SK-N-SH (cell line): ENCODE measurements around the gene ARHGAP10.

ENCODE experiments used
- EP300 ChIP-seq, 2 experiments: IDR thresholded peaks; 2 replicates each; pipeline versions ENCODE4 v1.4.0 to v1.6.1; 2012; ENCODE audit warnings: borderline replicate concordance in 1 of 2, low read depth in 1 of 2, low read length in 1 of 2
- EZH2phosphoT487 ChIP-seq: fragments of 200-600 bp; sonication (generic); IDR thresholded peaks from 2 replicates; pipeline ENCODE4 v1.6.1; 2017; ENCODE audit warnings: low read depth, mixed run types, mild to moderate bottlenecking, antibody characterized with exemption, moderate library complexity, borderline replicate concordance
- TCF12 ChIP-seq: IDR thresholded peaks from 2 replicates; pipeline ENCODE4 v1.4.0; 2012
- TEAD4 ChIP-seq: IDR thresholded peaks from 2 replicates; pipeline ENCODE4 v1.4.0; 2012; ENCODE audit warnings: mild to moderate bottlenecking, borderline replicate concordance; ENCODE audit not compliant: insufficient read depth
- TF ChIP-seq, protein P1 (sequence below): fragments of 200-600 bp; sonication (generic); IDR thresholded peaks from 2 replicates; pipeline ENCODE4 v1.6.1; 2017; ENCODE audit warnings: antibody characterized with exemption, mild to moderate bottlenecking, moderate library complexity
- TF ChIP-seq, protein P2 (sequence below): IDR thresholded peaks from 2 replicates; pipeline ENCODE4 v1.4.0; 2012; ENCODE audit warnings: low read depth, borderline replicate concordance
- TF ChIP-seq, protein P3 (sequence below): IDR thresholded peaks from 2 replicates; pipeline ENCODE4 v1.6.1; 2012; ENCODE audit warnings: mild to moderate bottlenecking, low read depth, low read length, moderate library complexity

DNA sequence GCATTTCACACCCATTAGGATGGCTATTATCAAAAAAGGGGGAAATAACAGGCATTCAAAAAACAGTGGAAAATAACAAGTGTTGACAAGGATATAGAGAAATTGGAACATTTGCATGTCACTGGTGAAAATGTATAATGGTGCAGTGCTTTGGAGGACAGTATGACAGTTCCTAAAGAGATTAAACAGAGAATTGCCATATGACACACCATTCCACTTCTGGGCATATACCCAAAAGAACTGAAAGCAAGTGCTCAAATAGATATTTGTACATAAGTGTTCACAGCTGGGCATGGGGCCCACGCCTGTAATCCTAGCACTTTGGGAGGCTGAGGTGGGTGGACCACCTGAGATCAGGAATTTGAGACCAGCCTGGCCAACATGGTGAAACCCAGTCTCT is 362.3 kb downstream of the ARHGAP10 start:
- TF ChIP-seq TEAD4 (no peak), TCF12 (no peak), EP300 (IDR thresholded peaks at IDR 0.05; ENCODE audit: borderline replicate concordance in 1 of 2, low read depth in 1 of 2, low read length in 1 of 2) (no peak), EZH2phosphoT487 (no peak)
- TF ChIP-seq, protein P1, sequence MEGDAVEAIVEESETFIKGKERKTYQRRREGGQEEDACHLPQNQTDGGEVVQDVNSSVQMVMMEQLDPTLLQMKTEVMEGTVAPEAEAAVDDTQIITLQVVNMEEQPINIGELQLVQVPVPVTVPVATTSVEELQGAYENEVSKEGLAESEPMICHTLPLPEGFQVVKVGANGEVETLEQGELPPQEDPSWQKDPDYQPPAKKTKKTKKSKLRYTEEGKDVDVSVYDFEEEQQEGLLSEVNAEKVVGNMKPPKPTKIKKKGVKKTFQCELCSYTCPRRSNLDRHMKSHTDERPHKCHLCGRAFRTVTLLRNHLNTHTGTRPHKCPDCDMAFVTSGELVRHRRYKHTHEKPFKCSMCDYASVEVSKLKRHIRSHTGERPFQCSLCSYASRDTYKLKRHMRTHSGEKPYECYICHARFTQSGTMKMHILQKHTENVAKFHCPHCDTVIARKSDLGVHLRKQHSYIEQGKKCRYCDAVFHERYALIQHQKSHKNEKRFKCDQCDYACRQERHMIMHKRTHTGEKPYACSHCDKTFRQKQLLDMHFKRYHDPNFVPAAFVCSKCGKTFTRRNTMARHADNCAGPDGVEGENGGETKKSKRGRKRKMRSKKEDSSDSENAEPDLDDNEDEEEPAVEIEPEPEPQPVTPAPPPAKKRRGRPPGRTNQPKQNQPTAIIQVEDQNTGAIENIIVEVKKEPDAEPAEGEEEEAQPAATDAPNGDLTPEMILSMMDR = no peak
- TF ChIP-seq, protein P2, sequence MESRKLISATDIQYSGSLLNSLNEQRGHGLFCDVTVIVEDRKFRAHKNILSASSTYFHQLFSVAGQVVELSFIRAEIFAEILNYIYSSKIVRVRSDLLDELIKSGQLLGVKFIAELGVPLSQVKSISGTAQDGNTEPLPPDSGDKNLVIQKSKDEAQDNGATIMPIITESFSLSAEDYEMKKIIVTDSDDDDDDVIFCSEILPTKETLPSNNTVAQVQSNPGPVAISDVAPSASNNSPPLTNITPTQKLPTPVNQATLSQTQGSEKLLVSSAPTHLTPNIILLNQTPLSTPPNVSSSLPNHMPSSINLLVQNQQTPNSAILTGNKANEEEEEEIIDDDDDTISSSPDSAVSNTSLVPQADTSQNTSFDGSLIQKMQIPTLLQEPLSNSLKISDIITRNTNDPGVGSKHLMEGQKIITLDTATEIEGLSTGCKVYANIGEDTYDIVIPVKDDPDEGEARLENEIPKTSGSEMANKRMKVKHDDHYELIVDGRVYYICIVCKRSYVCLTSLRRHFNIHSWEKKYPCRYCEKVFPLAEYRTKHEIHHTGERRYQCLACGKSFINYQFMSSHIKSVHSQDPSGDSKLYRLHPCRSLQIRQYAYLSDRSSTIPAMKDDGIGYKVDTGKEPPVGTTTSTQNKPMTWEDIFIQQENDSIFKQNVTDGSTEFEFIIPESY = no peak
- TF ChIP-seq, protein P3, sequence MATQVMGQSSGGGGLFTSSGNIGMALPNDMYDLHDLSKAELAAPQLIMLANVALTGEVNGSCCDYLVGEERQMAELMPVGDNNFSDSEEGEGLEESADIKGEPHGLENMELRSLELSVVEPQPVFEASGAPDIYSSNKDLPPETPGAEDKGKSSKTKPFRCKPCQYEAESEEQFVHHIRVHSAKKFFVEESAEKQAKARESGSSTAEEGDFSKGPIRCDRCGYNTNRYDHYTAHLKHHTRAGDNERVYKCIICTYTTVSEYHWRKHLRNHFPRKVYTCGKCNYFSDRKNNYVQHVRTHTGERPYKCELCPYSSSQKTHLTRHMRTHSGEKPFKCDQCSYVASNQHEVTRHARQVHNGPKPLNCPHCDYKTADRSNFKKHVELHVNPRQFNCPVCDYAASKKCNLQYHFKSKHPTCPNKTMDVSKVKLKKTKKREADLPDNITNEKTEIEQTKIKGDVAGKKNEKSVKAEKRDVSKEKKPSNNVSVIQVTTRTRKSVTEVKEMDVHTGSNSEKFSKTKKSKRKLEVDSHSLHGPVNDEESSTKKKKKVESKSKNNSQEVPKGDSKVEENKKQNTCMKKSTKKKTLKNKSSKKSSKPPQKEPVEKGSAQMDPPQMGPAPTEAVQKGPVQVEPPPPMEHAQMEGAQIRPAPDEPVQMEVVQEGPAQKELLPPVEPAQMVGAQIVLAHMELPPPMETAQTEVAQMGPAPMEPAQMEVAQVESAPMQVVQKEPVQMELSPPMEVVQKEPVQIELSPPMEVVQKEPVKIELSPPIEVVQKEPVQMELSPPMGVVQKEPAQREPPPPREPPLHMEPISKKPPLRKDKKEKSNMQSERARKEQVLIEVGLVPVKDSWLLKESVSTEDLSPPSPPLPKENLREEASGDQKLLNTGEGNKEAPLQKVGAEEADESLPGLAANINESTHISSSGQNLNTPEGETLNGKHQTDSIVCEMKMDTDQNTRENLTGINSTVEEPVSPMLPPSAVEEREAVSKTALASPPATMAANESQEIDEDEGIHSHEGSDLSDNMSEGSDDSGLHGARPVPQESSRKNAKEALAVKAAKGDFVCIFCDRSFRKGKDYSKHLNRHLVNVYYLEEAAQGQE = no peak
